ENCODE data around the gene GRHL3. TPM values are rescaled to one million over a fixed set of nuclear protein-coding genes. Genes with fewer than 3 reads are reported as not detected.

Gene GRHL3
- total and polyA plus RNA-seq, 2 donors (not counting 3 experiments of a cell fraction or from before 2014, with no cell fraction given), result not detected

DNA sequence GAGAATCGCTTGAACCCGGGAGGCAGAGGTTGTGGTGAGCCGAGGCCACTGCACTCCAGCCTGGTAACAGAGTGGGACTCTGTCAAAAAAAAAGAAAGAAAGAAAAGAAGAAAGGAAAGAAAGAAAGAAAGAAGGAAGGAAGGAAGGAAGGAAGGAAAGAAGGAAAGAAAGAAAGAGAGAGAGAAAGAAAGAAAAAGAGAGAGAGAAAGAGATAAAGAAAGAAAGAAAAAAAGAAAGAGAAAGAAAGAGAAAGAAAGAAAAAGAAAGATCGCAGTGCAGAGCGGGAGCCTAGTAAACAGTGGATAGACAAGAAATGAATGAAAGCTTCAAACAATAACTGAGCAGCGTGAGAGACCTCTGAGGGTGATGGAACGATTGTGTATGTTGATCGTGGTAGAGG lies 20.6 kb upstream of the GRHL3 start:
- Histone ChIP-seq H3K79me2 (ENCODE audit: control insufficient read depth, insufficient read depth, low read length) (no peaks in the 10 kb centered on the region), H4K20me1 (replicated peaks; ENCODE audit: control insufficient read depth, extremely low read depth, insufficient read depth, low read length) (no peaks in the 10 kb centered on the region), H3K4me3 (replicated peaks in 1 of 3; ENCODE audit: insufficient read depth in 1 of 3, low read depth in 1 of 3, low read length in 3 of 3) (no peak overlapping the region), H3K36me3 (ENCODE audit: control insufficient read depth in 2 of 2, extremely low read depth in 1 of 2, insufficient read depth in 2 of 2, low read length in 2 of 2) (no peaks in the 10 kb centered on the region), H3K27ac (ENCODE audit: insufficient read depth, low read depth, low read length) (no peak overlapping the region), H3K4me1 (ENCODE audit: control insufficient read depth, extremely low read depth, insufficient read depth, low read length) (peaks cover 13% of the 10 kb centered on the region), H3K9me3 (replicated peaks; ENCODE audit: control insufficient read depth, insufficient read depth, low read length) (no peaks in the 10 kb centered on the region), H3K27me3 (ENCODE audit: control insufficient read depth in 2 of 2, insufficient read depth in 2 of 2, low read length in 2 of 2) (peaks cover 9 to 14% of the 10 kb centered on the region in 2 experiments), H3K9ac (replicated peaks; ENCODE audit: extremely low read depth, insufficient read depth, low read length) (no peak overlapping the region), H2AFZ (ENCODE audit: low read depth, low read length) (no peak overlapping the region), H3K9me1 (replicated peaks; ENCODE audit: control insufficient read depth, extremely low read depth, insufficient read depth, low read length) (no peaks in the 10 kb centered on the region), H3K4me2 (ENCODE audit: insufficient read depth, low read length) (no peak overlapping the region)
- dilution Hi-C loops (cut with MboI; ENCODE audit: extremely low pct_ligation_motif_present, low sequenced_read_pairs), result no loop called here
- intact Hi-C loops (cut with micrococcal nuclease), result no loop called here
- POLR2A ChIA-PET, result no interaction called here
- FAIRE-seq, result no peak
- no peak for DNase-seq (ENCODE audit: low read depth, low spot score)
- no peak for TF ChIP-seq JUN (IDR thresholded peaks at IDR 0.05; ENCODE audit: borderline replicate concordance, insufficient read depth, insufficient read length, low read depth)
- TF ChIP-seq, protein P1, sequence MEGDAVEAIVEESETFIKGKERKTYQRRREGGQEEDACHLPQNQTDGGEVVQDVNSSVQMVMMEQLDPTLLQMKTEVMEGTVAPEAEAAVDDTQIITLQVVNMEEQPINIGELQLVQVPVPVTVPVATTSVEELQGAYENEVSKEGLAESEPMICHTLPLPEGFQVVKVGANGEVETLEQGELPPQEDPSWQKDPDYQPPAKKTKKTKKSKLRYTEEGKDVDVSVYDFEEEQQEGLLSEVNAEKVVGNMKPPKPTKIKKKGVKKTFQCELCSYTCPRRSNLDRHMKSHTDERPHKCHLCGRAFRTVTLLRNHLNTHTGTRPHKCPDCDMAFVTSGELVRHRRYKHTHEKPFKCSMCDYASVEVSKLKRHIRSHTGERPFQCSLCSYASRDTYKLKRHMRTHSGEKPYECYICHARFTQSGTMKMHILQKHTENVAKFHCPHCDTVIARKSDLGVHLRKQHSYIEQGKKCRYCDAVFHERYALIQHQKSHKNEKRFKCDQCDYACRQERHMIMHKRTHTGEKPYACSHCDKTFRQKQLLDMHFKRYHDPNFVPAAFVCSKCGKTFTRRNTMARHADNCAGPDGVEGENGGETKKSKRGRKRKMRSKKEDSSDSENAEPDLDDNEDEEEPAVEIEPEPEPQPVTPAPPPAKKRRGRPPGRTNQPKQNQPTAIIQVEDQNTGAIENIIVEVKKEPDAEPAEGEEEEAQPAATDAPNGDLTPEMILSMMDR (IDR thresholded peaks at IDR 0.05; ENCODE audit: extremely low read depth in 1 of 2, insufficient read depth in 1 of 2, low read depth in 1 of 2, low read length in 2 of 2), result no peak
- TF ChIP-seq, protein P2, sequence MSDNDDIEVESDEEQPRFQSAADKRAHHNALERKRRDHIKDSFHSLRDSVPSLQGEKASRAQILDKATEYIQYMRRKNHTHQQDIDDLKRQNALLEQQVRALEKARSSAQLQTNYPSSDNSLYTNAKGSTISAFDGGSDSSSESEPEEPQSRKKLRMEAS (IDR thresholded peaks at IDR 0.05; ENCODE audit: insufficient read depth, insufficient read length), result no peak
- TF ChIP-seq GATA2 (IDR thresholded peaks at IDR 0.05; ENCODE audit: insufficient read depth, insufficient read length, low read depth, low read length), result no peak
- TF ChIP-seq POLR2AphosphoS5 (IDR thresholded peaks at IDR 0.05; ENCODE audit: insufficient read depth, low read depth, low read length), result no peak
- no peak for TF ChIP-seq EZH2 (IDR thresholded peaks at IDR 0.05; ENCODE audit: borderline replicate concordance, low read depth, low read length, severe bottlenecking)
- CTCF ChIA-PET, result interaction anchor here (0.6 to 2.5 kb wide), 3 partner anchors 14 to 148 kb away, joined by 3 to 11 read pairs (median 3); no protein-coding TSS in a partner anchor
- BruUV-seq (replicated peaks), result no TSS peak
